ENCODE measurements around the gene STXBP2.
A peak's percentile ranks its signal among the peaks of the same experiment; 100 is the strongest.

The STXBP2 gene

DNA sequence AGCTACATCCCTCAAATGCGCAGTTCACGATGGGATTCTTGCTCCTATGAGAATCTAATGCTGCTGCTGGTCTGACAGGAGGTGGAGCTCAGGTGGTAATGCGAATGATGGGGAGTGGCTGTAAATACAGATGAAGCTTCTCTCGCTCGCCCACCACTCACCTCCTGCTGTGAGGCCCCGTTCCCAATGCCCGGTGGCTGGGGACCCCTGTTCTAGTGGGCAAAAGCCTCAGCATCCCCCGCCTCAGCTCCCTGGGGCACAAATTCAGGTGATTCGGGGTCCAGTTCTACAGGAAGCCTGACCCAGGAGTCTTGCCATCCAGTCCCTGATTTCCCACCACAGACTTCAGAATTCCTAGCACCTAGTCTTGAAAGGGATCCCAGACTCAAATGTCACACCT is 35.6 kb downstream of the STXBP2 start:
- DNase-seq (ENCODE audit: low read depth in 2 of 2) = no peak
- TF ChIP-seq CTCF (IDR thresholded peaks at IDR 0.05; ENCODE audit: low read depth, low read length) = no peak
- no peak overlapping the region for H3K4me3 ChIP-seq (replicated peaks in 1 of 2; ENCODE audit: low read depth in 2 of 2, low read length in 2 of 2)

- DNase-seq (ENCODE audit: low read depth in 2 of 2) = peak; percentile 60 to 80
- no peak for TF ChIP-seq CTCF (IDR thresholded peaks at IDR 0.05; ENCODE audit: low read depth, low read length)
- H3K4me3 ChIP-seq (replicated peaks in 1 of 2; ENCODE audit: low read depth in 2 of 2, low read length in 2 of 2) = no peak overlapping the region
Observed at GRCh38 chr19:7674010-7675005, 37.4 kb downstream of the STXBP2 start.

DNA sequence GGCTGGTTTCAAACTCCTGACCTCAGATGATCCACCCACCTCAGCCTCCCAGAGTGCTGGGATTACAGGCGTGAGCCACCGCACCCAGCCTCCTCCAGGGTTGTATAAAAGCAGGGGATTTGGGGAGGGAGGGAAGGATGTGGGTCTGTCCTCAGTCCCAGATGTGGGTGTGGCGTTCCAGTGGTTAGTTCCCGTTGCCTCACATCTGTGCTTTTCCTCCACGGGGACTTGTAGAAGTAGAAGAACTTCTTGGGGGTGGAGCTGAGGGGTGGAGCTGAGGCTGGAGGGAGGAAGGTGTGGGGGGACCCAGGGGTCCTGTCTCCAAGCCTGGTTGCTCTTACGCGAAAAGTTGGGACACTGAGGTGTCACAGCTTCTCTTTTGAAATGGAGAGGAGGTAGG is 39.5 kb downstream of the STXBP2 start:
- TF ChIP-seq CTCF (IDR thresholded peaks at IDR 0.05; ENCODE audit: low read depth, low read length) = no peak
- DNase-seq (ENCODE audit: low read depth in 2 of 2) = no peak
- no peak overlapping the region for H3K4me3 ChIP-seq (replicated peaks in 1 of 2; ENCODE audit: low read depth in 2 of 2, low read length in 2 of 2)

GRCh38 chr19:7676854-7677253 is 39.9 kb downstream of the STXBP2 start, which contains the start of gene MCEMP1:
TSS of gene MCEMP1 (plus strand) at chr19:7677090. CDS start at chr19:7677121, 31 bp downstream.
- no peak within 1 kb of the TSS for H3K4me3 ChIP-seq (replicated peaks in 1 of 2; ENCODE audit: low read depth in 2 of 2, low read length in 2 of 2)
- no peak for DNase-seq (ENCODE audit: low read depth in 2 of 2)
- TF ChIP-seq CTCF (IDR thresholded peaks at IDR 0.05; ENCODE audit: low read depth, low read length) = no peak

GRCh38 chr19:7677669-7678311 is 40.9 kb downstream of the STXBP2 start:
- no peak overlapping the region for H3K4me3 ChIP-seq (replicated peaks in 1 of 2; ENCODE audit: low read depth in 2 of 2, low read length in 2 of 2)
- peak; percentile 2 for TF ChIP-seq CTCF (IDR thresholded peaks at IDR 0.05; ENCODE audit: low read depth, low read length)
- DNase-seq (ENCODE audit: low read depth in 2 of 2) = no peak

GRCh38 chr19:7678971-7679751 is 42.3 kb downstream of the STXBP2 start:
- TF ChIP-seq CTCF (IDR thresholded peaks at IDR 0.05; ENCODE audit: low read depth, low read length) = no peak
- no peak for DNase-seq (ENCODE audit: low read depth in 2 of 2)
- H3K4me3 ChIP-seq (replicated peaks in 1 of 2; ENCODE audit: low read depth in 2 of 2, low read length in 2 of 2) = no peak overlapping the region
